ENCODE results near the gene NALCN.

DNA sequence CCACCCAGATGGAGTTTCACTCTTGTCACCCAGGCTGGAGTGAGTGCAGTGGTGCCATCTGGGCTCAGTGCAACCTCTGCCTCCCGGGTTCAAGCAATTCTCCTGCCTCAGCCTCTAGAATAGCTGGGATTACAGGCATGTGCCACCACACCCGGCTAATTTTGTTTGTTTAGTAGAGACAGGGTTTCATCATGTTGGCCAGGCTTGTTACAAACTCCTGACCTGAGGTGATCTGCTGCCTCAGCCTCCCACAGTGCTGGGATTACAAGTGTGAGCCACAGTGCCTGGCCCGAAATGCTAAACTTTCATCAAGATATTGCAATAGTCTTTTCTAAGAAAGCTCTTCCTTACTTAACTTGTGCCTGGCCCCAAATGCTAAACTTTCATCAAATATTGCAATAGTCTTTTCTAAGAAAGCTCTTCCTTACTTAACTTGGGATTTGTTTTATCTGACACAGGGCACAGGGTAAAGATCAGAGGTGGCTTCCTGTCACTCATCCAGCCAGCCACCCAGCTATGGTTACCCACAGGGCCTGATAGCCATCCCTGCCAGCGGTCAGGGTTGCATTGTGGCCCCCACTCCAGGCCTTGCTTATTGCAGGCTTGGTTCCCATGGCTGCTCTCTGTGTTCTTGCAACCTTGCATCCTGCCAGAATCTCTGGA lies 389.4 kb downstream of the NALCN start:
- no peak for TF ChIP-seq EZH2 (IDR thresholded peaks at IDR 0.05; ENCODE audit: low read depth, low read length, severe bottlenecking)
- no peak for TF ChIP-seq CTCF (IDR thresholded peaks at IDR 0.05; ENCODE audit: control extremely low read depth in 1 of 3, insufficient read depth in 1 of 3, low read depth in 1 of 3, low read length in 3 of 3)
- no peak for TF ChIP-seq MAX (IDR thresholded peaks at IDR 0.05)

Data from H1 (cell line).